GM18526 (cell line): ENCODE data around the gene RBM19.

ENCODE experiments used
- POLR2A ChIP-seq: IDR thresholded peaks from 3 replicates; pipeline ENCODE4 v1.6.1; 2011; ENCODE audit not compliant: insufficient read length; ENCODE audit errors: extremely low read depth

The RBM19 gene

GRCh38 chr12:113973109-113973904, 7.2 kb upstream of the RBM19 start:
- no peak for TF ChIP-seq POLR2A

DNA sequence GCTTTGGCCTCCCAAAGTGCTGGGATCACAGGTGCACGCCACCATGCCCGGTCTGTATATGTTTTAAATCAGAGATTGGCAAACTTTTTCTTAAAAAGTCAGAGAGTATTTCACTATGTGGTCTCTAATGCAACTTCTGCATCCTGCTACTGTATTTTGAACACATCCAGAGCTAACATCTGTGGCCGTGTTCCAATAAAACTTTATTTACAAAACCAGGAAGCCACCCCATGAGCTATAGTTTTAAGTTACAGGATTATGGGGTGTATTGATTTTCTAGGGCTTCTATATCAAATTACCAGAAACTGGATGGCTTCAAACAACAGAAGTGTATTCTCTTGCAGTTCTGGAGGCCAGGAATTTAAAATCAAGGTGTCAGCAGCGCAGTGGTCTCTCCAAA, 5.3 kb upstream of the RBM19 start:
- TF ChIP-seq POLR2A: no peak

GRCh38 chr12:113970211-113970610, 4.1 kb upstream of the RBM19 start:
- no peak for TF ChIP-seq POLR2A

- TF ChIP-seq POLR2A: no peak
These were observed 1.2 kb upstream of the RBM19 start for GRCh38 chr12:113967368-113967767.

DNA sequence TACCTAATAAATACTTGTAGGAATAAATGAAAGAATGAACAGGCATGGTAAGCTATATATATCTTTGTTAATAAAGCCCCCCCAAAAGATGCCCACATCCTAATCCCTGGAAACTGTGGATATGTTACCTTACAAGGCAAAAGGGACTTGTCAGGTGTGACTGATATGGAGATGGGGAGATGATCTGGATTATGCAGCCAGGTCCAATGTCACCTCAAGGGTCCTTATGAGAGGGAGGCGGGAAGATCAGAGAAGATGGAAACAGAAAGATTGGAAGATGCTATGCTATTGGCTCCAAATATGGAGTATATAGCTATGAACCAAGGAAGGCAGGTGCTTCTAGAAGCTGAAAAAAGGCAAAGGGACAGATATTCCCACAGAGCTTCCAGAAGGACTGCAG, 3.4 kb downstream of the RBM19 start:
- no peak for TF ChIP-seq POLR2A

DNA sequence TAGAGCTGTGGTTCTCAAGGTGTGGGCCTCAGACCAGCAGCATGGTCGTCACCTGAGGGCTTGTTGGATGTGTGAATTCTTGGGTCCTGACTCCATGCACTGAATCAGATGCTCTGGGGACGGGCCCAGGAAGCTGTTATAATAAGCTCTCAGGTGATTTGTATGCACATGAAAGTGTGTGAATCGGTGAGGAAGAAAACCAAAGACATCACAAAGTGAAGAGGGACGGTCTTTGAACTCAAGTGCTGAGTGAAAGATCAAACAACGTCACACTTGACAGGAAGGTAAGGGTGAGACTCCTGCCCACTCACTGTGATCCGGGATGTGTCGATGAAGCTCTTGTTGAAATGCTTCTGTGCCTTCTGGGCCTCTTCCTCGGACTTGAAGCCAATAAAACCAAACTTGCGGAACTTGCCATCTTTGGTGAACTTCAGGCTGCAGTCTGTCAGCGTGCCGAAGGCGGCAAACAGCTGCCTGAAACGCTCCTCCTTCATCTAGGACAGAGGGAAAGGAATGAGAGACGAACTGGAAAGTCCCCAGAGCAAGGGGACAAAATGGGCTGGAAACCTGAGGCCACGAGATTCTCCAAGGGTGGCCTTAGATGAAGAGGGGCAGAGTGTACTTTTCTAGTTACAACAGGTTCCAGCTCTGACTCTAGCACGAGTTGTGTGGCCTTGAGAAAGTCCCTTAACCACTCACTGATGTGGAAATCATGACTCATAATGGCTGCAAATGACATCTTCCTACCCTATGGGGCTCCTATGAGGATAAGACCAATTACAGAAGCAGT, 4.0 kb downstream of the RBM19 start:
- no peak for TF ChIP-seq POLR2A

DNA sequence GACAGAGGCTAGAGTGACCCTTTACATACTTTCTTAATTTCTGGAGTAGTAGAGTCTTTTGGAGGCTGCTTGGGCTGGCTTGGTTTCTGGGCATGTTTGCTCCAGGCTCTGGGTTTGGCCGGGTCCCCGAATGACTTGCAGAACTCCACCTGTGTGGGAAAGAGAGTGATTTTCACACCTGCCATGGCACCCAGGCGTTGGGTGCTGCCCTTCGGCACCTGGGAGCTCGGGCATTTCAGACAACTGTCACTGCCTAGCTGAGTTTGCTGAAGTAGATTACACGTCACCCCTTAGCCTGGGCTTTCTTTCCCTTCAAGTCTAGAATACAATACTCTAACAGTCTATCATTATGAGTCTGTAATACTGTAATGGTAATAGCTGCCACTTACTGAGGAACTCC, 6.1 kb downstream of the RBM19 start:
- no peak for TF ChIP-seq POLR2A

GRCh38 chr12:113959096-113959495, 7.0 kb downstream of the RBM19 start:
- no peak for TF ChIP-seq POLR2A

DNA sequence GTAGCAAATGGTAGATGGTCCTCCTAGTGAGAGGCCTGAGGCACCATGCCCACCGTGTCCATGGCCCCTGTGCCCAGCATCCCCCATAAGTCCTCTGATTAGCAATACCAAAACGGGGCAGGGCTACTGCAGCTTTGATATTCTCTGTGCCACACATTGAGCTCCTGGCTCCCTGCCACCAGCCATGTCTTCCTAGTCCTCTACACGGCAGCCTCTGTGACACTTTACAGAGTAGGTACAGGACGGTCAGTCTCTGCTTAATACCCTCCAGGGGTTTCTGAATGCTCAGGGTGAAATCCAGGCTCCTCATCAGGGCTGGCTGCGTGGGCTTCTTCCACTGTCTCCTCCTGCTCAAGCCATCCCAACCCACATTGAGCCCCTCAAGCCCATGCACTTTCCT, 8.0 kb downstream of the RBM19 start:
- TF ChIP-seq POLR2A: no peak

DNA sequence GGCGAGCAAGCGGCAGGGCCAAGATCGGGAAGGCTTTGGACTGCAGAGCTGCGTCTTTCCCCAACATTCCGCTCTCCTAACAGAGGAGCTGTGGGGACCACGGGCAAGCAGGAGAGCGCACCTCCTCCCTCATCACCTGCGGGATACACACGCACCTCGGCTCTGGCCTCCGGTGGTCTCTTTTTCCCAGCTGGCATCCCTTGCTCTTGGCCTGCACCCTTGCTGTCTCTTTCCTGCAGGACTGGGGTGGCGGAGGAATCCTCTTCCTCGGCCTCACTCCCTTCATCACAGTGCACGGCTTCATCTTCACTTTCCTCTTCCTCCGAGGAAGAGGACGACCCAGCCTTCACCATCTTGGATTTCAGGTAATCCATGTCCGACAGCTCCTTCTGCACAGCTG, 8.5 kb downstream of the RBM19 start:
- no peak for TF ChIP-seq POLR2A

GRCh38 chr12:113955109-113955970, 10.8 kb downstream of the RBM19 start:
- TF ChIP-seq POLR2A: no peak

GRCh38 chr12:113954547-113954946, 11.6 kb downstream of the RBM19 start:
- TF ChIP-seq POLR2A: no peak

GRCh38 chr12:113950873-113951272, 15.3 kb downstream of the RBM19 start:
- no peak for TF ChIP-seq POLR2A

DNA sequence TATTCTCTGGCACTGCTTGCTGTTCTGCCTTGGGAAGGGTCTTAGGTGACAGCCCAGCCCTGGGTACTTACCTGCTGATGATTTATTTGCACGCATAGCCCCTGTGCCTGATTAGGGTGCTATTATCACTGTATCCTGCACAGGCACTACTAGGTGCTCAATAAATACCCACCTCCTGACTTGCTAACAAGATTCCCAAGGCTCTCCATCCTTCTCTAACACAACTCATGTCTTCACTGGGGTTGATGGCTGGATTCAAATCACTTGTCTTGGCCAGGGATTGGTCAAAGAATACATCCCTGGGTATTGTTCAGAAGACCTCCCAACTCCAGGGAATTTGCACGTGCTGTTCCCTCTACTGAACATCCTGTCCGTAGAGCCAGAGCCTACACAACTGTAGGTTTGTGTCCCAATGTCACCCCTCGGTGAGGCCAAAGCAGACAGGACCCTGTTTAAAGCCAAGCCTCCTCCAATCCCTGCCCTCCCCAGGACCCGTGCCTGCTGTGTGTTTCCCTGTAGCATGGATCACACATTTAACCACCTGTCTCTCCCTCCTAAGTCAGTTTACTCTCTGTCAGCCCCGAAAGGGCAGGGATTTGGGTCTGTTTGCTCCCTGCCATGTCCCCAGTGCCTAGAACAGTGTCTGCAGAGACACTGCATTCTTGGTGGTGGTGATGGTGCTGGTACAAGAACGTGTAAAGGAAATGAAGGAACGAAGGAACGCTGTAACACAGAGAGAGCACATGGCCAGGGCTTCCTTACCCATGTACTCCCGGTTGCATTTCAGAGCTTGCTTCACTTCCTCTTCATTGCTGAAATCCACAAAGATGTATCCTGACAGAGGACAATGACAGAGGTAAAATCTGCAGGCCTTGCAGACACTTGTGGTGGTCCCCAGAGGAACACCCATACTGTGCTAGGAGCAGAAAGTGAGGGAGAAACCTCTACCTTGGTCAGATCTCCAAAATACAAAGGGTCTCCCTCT, 16.5 kb downstream of the RBM19 start:
- no peak for TF ChIP-seq POLR2A
